GM18951 (cell line): Measurements from ENCODE around the gene IGSF3.

ENCODE experiments used
- POLR2A ChIP-seq: IDR thresholded peaks from 4 replicates; pipeline ENCODE4 v1.6.1; 2011; ENCODE audit warnings: mild to moderate bottlenecking; ENCODE audit not compliant: insufficient read length, insufficient read depth; ENCODE audit errors: extremely low read depth
- in situ Hi-C: fragments of 300-500 bp; cut with MboI; formaldehyde crosslinking; loops from one replicate; pipeline ENCODE4 v1.12.0; 2022; ENCODE audit warnings: low sequenced_read_pairs, mixed read lengths, inconsistent platforms; ENCODE audit not compliant: unreplicated experiment

Gene IGSF3

DNA sequence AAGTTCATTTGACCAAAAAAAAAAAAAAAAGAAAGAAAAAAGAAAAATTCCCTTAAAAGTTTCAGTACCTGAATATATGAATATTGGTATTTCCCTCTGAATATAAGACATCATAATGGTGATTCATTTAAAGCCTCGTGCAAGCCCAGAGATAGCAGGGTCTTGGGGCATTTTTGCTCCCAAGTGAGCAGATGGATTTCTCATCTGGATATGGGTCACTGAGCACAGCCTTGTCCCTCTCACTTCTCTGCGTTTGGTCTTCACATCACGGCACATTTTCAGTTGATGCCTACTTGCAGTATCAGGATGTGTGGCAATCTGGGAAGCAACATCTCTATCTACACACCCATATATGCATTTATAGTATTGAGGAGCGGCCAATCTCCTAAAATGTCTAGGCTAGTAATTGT lies 109.4 kb downstream of the IGSF3 start:
- TF ChIP-seq POLR2A: no peak
- in situ Hi-C loops: no loop called here

DNA sequence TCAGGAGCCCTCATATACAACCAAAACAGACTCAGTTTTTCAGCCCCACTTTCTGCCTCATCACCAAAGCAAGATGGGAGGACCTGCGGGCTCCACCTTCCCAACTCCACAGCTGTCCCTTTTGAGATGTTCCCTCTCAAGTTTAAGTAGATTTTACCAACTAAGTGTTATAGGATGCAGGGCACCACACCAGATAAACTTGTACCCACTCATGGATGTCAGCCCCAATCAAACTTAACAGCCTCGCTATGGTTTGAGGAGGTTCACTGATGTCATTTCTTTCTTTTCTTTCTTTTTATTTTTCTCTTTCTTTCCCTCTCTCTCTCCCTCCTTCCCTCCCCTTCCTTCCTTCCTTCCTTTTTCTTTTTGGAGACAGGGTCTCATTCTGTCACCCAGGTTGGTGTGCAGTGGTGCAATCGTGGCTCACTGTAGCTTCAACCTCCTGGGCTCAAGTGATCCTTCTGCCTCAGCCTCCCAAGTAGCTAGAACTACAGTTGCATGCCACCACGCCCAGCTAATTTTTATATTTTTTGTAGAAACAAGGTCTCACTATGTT lies 110.1 kb downstream of the IGSF3 start:
- no peak for TF ChIP-seq POLR2A
- in situ Hi-C loops: no loop called here

DNA sequence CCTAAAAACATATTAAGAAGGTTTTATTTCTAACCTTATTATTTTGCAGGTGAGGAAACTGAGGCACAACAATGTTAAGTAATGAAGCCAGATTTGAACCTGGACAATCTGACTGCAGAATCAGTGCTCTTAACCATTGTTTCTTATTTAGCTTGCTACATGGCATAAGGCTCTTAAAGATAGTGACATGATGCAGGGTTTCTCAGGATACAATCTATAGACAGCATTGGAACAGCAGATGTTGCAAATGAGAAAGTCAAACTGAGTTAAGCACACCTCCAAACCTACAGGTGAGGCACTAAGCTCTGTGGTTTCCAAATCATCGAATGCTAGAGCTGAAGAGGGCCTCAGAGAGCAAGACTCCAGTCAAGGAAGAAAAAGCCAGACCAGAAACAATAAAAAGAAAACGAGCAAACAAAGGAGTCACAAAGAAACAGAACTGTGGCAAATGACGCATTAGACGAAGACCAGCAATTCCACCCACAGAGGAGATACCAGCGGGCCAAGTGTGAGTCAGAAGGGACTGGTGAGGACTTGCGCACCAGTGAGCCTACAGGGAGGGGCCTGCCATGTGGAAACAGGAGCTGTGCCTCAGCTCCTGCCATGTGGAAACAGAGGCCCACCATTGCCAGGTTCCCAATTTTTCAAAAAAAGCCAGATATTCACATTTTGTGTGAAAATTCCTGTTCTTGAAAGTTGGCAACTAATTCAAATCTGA lies 111.1 kb downstream of the IGSF3 start:
- peak; percentile 48 for TF ChIP-seq POLR2A
- in situ Hi-C loops: no loop called here

DNA sequence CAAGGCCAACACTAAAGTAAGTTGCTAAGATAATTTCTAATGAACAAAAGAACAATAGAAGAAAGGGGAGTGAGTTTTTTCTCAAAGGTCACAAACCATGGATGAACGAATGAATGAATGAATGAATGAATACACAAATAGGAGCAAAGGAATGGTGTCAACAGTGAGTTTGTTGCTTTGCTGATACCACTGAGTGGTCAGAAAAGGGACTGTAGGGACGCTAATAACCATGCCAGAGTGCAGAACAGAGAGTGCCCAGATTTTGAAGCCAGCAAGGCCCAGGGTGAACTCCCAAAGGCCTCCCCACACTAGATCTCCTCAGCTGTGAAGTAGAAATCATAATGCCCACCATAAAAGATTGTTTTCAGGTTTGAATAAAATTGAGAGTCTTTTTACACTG lies 112.6 kb downstream of the IGSF3 start:
- in situ Hi-C loops: no loop called here
- peak; percentile 14 for TF ChIP-seq POLR2A

DNA sequence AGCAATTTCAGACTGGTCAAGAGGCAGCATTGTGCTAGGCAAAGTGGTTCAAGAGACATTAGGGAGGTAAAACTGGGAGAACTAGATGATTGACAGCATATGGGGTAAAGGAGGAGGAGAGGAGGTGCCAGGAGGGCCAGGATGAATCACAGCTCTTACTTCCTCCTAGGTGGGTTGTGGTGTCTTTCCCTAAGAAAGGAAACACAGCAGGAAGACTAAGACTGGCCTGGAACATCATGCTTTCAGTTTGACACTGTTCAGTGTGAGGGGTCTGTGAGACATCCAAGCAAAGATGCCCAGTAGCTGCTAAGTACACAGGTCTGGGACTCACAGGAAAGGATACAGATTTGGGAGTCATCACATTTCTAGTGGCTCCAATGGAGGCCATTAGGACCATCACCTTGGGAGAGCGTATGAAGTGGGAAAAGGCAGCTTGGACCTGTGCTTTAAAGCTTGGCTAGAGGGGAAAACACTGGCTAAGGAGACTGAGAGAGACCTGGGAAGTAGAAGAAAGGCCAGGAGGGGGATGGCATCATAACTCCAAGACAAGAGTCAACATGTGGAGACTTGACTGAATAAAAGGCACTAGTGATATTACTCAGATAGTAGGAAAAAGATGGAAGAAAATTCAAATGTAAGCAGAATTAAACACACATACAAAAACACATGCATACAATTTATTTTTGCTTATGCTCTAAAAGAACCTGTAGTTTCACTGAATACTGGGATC lies 114.0 kb downstream of the IGSF3 start:
- TF ChIP-seq POLR2A: no peak
- in situ Hi-C loops: no loop called here

- in situ Hi-C loops: no loop called here
- no peak for TF ChIP-seq POLR2A
Measured at GRCh38 chr1:116546354-116546977, 121.1 kb downstream of the IGSF3 start.

GRCh38 chr1:116545359-116545705 lies 122.2 kb downstream of the IGSF3 start:
- no peak for TF ChIP-seq POLR2A
- in situ Hi-C loops: no loop called here

GRCh38 chr1:116544588-116545358 lies 122.8 kb downstream of the IGSF3 start:
- in situ Hi-C loops: no loop called here
- TF ChIP-seq POLR2A: peak; percentile 46

GRCh38 chr1:116540088-116540487 lies 127.4 kb downstream of the IGSF3 start:
- TF ChIP-seq POLR2A: no peak
- in situ Hi-C loops: no loop called here

GRCh38 chr1:116538544-116538943 lies 129.0 kb downstream of the IGSF3 start:
- no peak for TF ChIP-seq POLR2A
- in situ Hi-C loops: no loop called here

GRCh38 chr1:116537898-116538297 lies 129.6 kb downstream of the IGSF3 start:
- in situ Hi-C loops: no loop called here
- TF ChIP-seq POLR2A: no peak

DNA sequence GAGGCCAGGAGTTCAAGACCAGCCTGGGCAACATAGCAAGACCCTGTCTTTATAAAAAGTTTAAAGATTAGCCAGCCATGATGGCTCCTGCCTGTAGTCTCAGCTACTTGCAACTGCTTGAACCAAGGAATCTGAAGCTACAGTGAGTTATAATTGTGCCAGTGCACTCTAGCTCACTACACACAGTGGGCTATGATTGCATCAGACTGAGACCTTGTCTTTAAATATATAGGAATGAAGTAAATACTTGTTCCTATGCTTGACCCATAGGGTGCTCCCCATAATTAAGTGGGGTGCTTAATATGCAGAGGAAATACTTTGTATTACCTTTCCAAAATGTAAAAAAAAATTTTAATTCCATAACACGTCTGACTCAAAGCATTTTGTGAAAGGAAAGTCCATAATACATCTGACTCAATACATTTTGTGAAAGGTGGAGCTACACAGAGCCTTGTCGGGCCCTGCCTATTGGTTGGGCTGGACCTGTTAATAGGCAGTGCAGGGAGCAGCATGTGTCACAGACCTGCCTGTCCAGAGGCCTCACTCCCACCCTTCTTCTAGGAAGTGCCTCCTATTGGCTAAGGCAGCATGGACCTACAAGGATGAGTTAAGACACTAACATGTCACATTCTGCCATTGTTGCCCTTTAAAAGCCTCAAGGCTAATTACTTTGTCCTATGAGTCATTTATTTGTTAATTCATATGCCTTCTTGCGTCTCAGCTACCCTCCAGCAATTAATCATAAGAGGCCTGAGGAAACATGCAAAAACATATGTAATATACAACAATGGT lies 130.3 kb downstream of the IGSF3 start:
- no peak for TF ChIP-seq POLR2A
- in situ Hi-C loops: no loop called here

DNA sequence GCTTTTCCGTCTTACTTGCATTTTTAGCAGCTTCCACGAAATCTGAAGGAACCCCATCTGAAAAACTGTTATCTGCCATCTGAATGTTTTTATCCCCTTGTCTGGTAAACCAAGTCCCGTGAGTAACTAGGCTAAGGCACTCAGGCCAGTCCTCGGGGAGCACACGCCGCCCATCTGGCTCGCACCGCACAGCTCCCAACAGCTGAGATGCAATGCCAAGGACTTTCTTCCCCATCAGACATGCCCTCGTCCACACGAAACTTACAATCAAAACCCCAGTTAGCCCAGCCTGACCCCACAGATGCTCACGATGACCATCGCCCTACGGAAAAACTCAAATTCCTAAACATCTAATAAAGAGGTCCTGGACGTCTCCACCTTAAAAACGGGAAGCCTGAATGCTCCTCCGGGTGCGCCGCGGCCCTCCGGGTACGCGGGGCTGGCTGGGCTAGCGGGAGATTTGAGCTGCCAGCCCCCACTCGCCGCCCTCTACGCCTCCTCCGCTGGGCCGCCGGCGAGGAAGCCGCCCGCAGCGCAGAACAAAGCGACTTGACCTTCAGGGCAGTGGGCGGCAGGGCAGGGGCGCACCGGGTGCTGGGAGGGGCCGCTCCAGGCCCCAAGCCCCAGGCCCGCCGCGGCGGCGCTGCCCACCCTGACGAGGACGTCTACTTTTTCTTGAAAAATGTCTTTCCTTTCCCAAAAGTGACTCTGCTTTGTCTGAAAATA lies 133.4 kb downstream of the IGSF3 start:
- in situ Hi-C loops: no loop called here
- no peak for TF ChIP-seq POLR2A
